Muscle of arm (tissue), 12 donors: Measurements from ENCODE around the gene INPP5D. TPM values are rescaled to one million over a fixed set of nuclear protein-coding genes. Genes with fewer than 3 reads are reported as not detected.
"Not testable (repeated sequence)": the region's sequence is repeated elsewhere in the genome, so short reads cannot be mapped to it uniquely, and the experiment has no call there.

Source experiments
- DNase-seq: peaks from one replicate; pipeline ENCODE4 v3.0.0-alpha.2; 2013
- polyA plus RNA-seq, 12 donors: library from polyadenylated mRNA; unstranded; fragments of 120-200 nt; gene quantifications; one replicate each; pipeline ENCODE4 v1.2.1, GENCODE V29; 2013; ENCODE audit not compliant: insufficient read length in 12 of 12

INPP5D gene
- polyA plus RNA-seq, 12 donors = 5.0 to 26.1 (median 7.1) TPM; not detected in 1

- DNase-seq = no peak
These were observed 80.0 kb downstream of the INPP5D start for GRCh38 chr2:233140077-233140585.

- DNase-seq = no peak
These were observed 80.8 kb downstream of the INPP5D start for GRCh38 chr2:233140978-233141377.

- no peak for DNase-seq
These were observed 81.8 kb downstream of the INPP5D start for GRCh38 chr2:233141901-233142300.

- no peak for DNase-seq
These were observed 82.3 kb downstream of the INPP5D start for GRCh38 chr2:233142355-233142897.

- no peak for DNase-seq
These were observed 83.7 kb downstream of the INPP5D start for GRCh38 chr2:233143700-233144331.

- DNase-seq = no peak
These were observed 85.6 kb downstream of the INPP5D start for GRCh38 chr2:233145726-233146125.

GRCh38 chr2:233146194-233146593 is 86.1 kb downstream of the INPP5D start:
- DNase-seq = no peak

GRCh38 chr2:233147136-233147828 is 87.1 kb downstream of the INPP5D start:
- no peak for DNase-seq

GRCh38 chr2:233147829-233148167 is 87.7 kb downstream of the INPP5D start:
- no peak for DNase-seq

- DNase-seq = no peak
These were observed 88.2 kb downstream of the INPP5D start for GRCh38 chr2:233148354-233148753.

- peak; percentile 10 for DNase-seq
These were observed 92.4 kb downstream of the INPP5D start for GRCh38 chr2:233152541-233152940.

GRCh38 chr2:233153146-233153798 is 93.1 kb downstream of the INPP5D start:
- DNase-seq = no peak

- no peak for DNase-seq
These were observed 95.9 kb downstream of the INPP5D start for GRCh38 chr2:233156001-233156400.

- not testable (repeated sequence) for DNase-seq
These were observed 96.3 kb downstream of the INPP5D start for GRCh38 chr2:233156461-233156860.

GRCh38 chr2:233161730-233162129 is 101.6 kb downstream of the INPP5D start:
- no peak for DNase-seq

- DNase-seq = no peak
These were observed 102.6 kb downstream of the INPP5D start for GRCh38 chr2:233162770-233163169.

- DNase-seq = peak; percentile 12
These were observed 103.5 kb downstream of the INPP5D start for GRCh38 chr2:233163486-233164103.

GRCh38 chr2:233164128-233164635 is 104.0 kb downstream of the INPP5D start:
- DNase-seq = no peak

- no peak for DNase-seq
These were observed 104.8 kb downstream of the INPP5D start for GRCh38 chr2:233164967-233165366.

- DNase-seq = no peak
These were observed 105.4 kb downstream of the INPP5D start for GRCh38 chr2:233165543-233165894.

- no peak for DNase-seq
These were observed 105.9 kb downstream of the INPP5D start for GRCh38 chr2:233165895-233166661.
